Suppressor macrophage (primary cell): Measurements from ENCODE around the gene EPS8L3.
A peak's percentile ranks its signal among the peaks of the same experiment; 100 is the strongest.
"Not testable (repeated sequence)": the region's sequence is repeated elsewhere in the genome, so short reads cannot be mapped to it uniquely, and the experiment has no call there.

Experiments
- DNase-seq, 4 experiments: peaks; one replicate each; pipeline ENCODE4 v3.0.0-alpha.2; 2020 to 2022

Gene EPS8L3

DNA sequence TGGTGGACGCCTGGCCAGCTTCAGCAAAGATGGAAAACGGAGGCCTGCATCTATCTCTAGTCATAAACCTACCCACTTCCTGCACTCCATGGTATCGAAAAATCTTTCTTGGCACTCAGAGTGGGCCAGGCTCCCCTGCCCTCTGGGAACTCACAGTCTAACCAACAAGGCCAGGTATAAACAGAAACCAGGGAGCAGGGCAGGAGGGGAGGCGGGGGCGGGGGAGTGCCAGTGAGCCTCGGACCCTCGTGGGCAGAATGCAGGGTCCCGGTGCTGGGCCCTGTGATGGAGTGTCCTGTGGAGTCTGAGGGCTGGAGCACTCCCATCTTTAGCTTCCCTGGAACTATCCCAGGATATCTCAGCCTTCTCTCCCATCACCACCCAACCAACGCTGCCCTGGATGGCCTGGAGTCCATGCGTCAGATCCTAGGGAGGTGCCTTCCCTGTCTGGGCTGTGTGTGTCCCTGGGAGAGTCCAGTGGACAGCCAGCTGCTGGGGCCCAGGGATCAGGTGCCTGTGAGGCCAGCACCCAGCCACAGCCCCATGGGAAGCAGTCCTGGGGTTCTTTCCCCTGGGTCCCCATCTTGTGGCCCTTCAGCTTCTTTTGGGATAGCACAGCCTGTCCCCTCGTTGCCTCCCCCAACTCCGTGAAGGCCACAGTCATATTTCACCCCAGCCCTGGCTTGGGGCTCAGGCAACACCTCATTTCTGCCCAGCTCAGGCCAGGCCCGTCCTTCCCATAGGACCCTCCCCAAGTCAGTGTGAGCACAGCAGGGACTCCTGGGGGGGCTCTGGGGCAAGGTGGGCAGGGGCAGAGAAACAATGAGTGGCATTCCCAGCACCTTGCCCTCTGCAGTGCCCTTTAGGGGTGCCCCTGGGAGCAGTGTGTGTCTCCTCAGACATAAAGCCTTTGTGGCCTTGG is 1.1 kb upstream of the EPS8L3 start:
- no peak for DNase-seq

- DNase-seq, result peak; percentile 50 to 70 (median 67)
Measured at GRCh38 chr1:109762821-109763645, 690 bp downstream of the EPS8L3 start.

- no peak for DNase-seq
Measured at GRCh38 chr1:109762039-109762585, 1.6 kb downstream of the EPS8L3 start.

- DNase-seq, result no peak
Measured at GRCh38 chr1:109761227-109762038, 2.3 kb downstream of the EPS8L3 start.

DNA sequence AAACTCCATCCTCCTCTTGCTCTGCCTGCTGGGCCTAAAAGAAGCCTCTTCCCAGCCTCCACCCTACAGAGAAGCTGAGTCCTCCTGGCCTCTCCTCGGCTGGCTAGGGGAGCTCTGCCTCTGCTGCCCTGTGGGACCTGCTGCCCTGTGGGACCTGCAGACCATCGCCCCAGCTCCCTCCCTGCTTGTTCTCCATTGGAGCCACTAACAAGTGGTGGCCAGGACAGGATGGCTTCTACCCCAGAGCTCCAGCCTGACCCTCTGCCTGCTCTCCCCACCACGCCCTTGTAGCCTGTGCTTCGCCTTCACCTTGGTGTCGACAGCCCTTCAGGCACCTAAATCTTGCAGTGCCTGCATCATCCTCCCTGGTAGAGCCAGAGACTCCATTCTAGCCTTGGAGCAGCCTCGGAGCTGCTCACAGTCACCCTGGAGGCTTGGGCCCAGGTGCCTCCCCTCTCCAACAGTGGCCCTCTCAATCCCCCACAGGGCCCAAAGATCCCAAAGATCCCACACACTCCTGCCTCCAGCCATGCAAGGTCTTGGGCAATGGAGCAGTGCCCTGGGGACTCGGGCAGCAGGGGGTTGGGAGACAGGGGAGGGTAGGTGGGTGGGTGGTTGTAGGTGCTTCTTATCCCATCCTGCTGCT is 3.0 kb downstream of the EPS8L3 start:
- DNase-seq, result no peak

GRCh38 chr1:109759513-109760334 is 4.0 kb downstream of the EPS8L3 start:
- peak in 2 of 4 experiments; percentile 29 to 37 for DNase-seq

GRCh38 chr1:109757936-109758786 is 5.6 kb downstream of the EPS8L3 start:
- DNase-seq, result no peak

GRCh38 chr1:109756848-109757521 is 6.7 kb downstream of the EPS8L3 start:
- DNase-seq, result no peak

GRCh38 chr1:109756325-109756724 is 7.4 kb downstream of the EPS8L3 start:
- not testable (repeated sequence) for DNase-seq

DNA sequence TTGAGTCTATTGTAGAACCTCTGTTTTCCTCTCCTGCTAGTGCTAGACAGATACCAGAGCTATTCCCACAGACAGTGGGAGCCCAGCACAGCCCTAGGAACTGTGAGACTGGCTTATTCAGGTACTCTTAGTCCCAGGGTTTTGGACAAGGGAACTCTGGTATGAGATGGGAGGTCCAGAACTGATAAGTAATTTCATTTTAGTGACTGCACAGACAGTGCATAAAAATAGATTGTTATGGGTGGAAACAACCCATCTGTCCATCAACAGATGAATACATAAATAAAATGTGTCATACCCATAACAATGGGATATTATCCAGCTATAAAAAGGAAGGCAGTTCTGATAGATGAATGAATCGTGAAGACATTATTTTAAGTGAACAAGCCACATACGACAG is 9.0 kb downstream of the EPS8L3 start:
- DNase-seq, result no peak

DNA sequence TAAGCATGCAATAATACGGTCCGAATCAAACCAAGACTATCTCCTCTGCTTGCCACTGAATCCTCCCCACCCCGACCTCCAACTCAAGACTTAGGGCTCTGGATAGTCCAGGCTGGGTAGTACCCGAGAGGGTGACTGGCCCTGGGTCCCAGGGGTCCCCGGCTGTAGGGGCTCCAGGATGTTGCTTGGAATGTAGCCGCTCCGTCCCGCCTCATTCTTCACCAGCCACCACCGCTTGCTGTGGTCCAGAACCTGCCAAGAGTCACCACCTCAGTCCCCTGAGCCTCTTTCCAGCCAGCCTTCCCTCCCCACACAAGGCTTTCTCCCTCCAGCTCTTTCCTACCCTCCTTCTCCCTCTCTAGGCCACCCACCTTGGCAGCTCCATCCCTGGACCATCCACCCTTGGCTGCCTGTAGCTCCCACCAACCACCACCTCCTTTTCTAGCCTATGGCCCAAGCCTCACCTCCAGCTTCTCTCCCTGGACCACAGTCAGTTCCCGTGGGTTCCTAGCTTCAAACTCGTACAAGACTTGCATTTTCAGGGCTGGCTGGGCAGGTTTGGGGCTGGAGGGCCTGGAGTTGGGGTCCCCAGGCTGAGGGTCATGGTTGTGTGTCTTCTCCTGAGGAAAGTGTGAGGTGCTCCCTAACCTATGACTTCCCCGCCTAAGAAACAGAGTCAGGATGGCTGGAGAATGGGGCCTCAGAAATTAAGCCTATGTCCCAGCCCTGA is 12.0 kb downstream of the EPS8L3 start:
- no peak for DNase-seq

- no peak for DNase-seq
Measured at GRCh38 chr1:109750920-109751319, 12.8 kb downstream of the EPS8L3 start.

- no peak for DNase-seq
Measured at GRCh38 chr1:109750241-109750882, 13.4 kb downstream of the EPS8L3 start.

GRCh38 chr1:109749221-109749620 is 14.5 kb downstream of the EPS8L3 start:
- no peak for DNase-seq

DNA sequence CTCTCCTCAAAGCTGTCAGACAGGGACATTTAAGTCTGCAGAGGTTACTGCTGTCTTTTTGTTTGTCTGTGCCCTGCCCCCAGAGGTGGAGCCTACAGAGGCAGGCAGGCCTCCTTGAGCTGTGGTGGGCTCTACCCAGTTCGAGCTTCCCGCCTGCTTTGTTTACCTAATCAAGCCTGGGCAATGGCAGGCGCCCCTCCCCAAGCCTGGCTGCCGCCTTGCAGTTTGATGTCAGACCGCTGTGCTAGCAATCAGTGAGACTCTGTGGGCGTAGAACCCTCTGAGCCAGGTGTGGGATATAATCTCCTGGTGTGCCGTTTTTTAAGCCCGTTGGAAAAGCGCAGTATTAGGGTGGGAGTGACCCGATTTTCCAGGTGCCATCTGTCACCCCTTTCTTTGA is 15.4 kb downstream of the EPS8L3 start:
- not testable (repeated sequence) for DNase-seq

- DNase-seq, result no peak
Measured at GRCh38 chr1:109740615-109741373, 22.9 kb downstream of the EPS8L3 start, which contains the start of gene GSTM3. GSTM3 (minus strand) TSS chr1:109741038; CDS start chr1:109740287, 751 bp downstream.
